HUDEP-2 (cell line): ENCODE results near the gene VANGL1.

Experiments
- DNase-seq, 76 experiments: peaks; one replicate each; lab custom pipeline; 2025; ENCODE audit not compliant: unreplicated experiment in 76 of 76; lab: John Stamatoyannopoulos, UW

The VANGL1 gene

DNA sequence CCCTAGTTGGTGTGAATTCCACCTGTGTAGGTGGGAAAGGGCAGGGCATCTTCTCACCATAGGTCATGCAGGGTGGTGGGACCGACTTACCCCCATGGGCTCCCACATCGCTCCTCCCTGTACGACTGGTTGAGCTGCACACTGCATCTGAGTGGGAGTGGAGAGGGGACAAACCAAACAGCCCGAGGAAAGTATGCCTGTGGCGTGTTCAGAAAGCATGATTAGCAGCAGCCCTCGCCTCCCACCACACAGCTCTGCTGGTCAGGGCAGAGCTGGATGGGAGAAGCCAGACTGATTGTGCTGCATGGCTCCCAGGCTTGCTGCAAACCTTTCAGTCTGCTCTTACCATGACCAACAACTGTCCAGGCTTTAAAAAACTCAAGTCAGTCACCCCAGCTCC lies 24.4 kb downstream of the VANGL1 start:
- DNase-seq = no peak

GRCh38 chr1:115666702-115667101 lies 24.9 kb downstream of the VANGL1 start:
- no peak for DNase-seq

- no peak for DNase-seq
These were observed 26.8 kb downstream of the VANGL1 start for GRCh38 chr1:115668579-115668978.

DNA sequence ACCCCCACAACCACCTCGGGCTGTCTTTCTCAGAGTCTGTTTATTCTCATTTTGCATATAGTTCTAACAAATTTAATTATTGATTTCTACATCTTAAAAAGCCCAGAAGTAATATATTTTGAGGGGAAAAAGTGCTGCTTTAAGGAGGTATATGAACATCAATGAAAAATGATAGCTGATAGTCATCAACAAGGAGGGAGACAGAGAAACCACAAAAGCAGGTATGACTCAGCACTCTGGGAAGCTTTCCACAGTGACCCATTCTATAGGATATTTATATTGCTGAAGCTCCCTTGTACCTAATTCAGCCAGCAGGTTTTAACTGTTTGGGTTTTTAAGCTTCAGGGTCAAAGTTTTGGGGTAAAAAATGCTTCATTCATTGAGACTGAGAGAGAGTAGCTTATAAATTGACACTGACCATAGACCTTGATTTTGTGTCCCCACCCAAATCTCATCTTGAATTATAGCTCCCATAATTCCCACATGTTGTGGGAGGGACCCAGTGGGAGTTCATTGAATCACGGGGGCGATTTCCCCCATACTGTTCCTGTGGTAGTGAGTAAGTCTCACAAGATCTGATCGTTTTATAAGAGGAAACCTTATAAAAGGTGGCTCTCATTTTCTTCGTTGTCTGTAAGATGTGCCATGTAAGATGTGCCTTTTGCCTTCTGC lies 27.4 kb downstream of the VANGL1 start:
- peak in 7 of 76 experiments; percentile 5 to 24 (median 12) for DNase-seq

- DNase-seq = no peak
These were observed 28.1 kb downstream of the VANGL1 start for GRCh38 chr1:115669886-115670285.

DNA sequence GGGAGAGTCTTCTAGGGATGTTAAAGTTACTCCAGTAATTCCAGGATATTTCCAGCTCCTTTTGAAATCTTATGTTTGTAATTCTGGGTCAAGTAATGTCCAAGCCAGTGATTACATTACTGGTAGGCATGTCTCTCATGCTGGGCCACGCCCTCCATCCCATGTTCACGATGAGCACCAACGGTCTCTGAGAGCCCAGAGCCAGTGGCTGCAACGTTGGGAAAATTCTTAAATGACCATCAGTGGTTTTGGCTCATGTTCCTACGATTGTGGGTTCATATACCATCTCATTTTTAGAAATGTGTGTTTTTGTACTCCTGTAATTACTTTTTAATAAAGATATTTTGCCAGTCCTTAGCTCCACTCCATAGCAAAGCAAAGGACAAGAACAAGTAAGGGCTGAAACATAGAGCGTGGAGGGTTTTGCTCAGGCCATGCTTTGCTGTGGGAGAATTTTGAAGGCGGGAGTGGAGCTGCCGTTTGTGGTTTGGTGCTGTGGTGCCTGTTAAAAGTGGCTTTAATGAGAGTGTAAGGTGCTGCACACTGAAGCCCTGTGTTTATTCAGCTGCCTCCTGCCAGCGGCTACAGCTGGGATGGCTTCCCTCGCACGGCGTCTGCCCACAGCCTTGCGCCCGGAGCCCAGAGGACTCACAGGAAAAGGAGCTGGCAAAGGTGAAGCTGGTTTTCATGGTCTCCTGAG lies 28.9 kb downstream of the VANGL1 start:
- no peak for DNase-seq

DNA sequence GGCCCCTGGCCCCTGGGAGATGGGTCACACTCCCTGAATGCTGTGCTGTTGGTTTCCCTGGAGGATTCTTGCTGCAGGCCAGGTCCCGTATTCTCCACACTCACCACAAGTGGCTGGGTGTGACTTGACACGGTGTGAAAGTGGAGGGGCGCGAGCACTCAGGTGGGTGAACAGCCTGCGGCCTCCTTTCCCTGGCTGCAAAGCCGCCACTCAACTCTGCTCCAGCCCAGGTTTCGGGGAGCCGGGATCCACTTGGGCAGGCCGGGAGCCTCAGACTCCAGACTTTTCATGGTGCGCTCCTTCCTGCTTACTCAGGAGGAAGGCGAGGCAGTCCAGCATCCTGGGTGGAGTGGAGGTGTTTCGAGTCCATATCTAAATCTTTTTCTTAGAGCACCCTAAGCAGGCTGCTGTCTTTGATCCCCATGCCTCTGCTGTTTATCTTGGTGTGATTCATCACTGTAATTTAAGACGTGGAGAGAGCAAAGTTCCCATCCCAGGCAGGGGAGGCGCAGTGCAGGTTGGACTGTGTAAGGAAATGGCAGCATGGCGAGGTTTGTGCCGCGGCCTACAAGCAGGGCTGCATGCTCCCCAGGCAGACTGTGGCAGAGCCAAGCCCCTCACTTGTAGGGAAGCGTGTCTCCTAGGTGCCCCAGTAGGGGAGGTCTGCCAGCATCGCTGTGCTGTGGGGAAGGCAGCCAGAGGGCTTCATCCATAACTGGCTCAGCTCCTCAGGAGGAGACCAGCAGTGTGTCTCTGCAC lies 29.6 kb downstream of the VANGL1 start:
- no peak for DNase-seq

DNA sequence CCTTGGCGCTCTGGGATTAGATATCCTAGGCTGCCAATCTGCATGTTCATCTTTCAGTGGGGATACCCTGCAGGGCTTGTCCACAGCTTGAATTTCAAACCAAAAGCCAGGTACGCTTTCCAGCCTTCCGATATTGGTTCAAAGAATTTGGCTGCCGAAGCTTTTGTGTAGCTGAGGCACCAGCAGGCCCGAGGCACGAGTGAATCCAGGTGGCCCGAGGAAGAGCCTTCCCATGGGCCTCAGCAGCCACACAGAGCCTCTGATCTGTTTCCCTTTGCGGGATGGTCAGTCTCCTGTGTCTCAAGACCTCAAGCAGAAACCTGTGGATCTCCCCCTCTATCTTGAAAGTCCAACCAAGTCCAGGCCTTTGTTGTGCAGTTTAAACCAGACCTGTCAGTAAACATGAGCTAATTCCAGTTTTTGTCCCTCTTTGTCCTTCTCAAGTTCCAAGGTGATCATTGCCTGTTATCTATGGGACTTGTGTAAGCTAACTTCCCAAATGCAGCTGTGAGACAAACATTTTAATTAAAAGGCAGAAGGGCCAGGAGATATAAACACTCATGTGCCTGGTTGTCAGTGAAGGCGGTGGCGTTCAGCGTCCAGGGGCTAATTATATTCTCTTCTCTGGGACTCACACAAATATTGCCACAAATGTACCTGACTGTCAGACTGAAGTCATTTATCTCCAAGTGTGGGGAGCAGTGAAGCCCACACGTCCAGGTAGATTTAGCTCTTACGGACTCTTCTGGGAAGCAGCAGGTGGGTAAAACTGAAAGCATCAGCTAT lies 30.6 kb downstream of the VANGL1 start:
- no peak for DNase-seq

DNA sequence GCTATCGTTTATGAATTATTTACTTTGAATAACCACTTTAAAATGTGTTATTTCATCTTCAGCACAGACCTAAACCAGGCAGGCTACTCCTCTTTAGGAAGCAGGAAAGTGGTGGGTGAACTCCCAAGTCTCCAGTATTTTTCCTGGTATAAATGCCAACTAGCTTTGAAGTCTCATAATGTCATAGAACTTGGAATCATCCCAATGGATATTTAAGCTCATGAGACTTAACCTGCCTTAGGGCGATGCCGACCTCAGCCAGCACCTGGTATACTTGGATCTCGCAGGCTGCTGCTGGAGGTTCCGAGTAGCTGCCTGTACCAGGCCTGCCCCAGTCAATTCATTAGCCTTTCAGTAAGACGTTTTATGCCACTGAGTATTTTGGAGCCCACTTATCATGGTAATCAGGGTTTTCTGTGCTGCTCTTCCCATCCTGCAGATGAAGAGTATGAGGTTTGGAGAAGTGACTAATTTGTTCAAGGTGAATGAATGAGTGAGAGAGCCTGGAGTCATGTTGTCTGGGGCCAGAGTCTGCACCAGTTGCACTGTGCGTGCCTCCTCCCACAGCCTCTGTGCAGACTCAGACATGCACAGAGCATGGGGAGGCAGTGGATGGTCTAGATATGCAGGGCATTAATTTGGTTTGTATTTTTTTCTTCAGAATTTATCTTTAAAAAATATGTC lies 34.9 kb downstream of the VANGL1 start:
- DNase-seq = no peak

- DNase-seq = no peak
These were observed 35.4 kb downstream of the VANGL1 start for GRCh38 chr1:115677182-115677555.

DNA sequence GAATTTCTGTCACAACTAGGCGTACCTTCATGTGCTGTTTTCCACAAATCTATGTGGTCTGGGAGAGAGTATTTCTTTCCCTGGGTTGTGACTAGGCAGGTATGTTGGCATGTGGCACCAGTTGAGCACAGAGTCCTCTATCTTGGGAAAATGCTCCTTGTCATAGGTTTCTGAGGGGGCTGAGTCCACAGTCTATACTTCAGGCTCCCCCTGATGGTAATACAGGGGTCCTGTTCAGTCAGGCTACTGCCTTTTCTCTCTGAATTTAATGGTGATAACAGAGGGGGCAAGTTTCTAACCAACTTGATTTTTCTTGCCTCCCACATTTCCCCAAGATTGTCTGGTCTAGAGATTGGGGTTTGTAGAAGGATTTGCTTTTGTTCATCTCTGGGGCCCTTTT lies 35.8 kb downstream of the VANGL1 start:
- peak in 1 of 76 experiments; percentile 1 for DNase-seq

GRCh38 chr1:115678141-115678540 lies 36.4 kb downstream of the VANGL1 start:
- no peak for DNase-seq

- DNase-seq = peak in 6 of 76 experiments; percentile 5 to 34 (median 18)
These were observed 37.4 kb downstream of the VANGL1 start for GRCh38 chr1:115679141-115679611.

DNA sequence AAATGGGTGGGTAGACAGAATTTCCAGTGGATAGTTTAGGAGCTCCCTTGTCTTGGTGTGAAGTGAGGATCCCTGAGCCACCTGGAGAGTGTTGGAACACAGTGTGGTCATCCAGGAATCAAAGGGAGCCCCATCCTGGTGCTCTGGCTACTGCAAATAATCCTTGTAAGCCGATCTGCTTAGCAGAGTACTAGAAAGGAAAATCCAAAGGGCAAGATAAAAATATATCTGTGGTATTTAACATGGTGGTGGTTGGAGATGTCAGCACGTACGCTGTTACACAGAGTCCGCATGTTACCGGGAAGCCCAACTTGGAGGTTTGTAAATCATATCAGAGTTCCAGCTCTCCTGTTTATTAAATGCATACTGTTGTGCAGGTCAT lies 39.0 kb downstream of the VANGL1 start:
- no peak for DNase-seq

DNA sequence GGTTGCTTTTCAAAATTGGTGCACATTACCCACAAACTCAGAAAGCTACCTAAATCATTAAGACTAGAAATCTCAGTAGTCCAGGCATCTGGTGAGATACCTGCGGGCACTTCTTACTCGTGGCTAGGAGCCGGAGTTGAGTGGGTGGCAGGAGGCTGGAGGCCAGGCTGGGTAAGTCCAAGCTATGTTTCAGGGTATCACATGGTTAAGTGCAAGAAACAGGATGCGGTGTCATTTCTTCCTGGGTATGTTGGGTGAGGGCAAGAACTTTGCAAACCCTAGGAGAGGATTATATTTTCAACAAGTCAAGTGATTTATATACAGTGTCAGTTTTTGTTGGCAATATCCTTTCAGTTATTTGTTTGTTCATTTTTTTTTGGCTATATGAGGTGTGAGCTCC lies 41.0 kb downstream of the VANGL1 start:
- no peak for DNase-seq

DNA sequence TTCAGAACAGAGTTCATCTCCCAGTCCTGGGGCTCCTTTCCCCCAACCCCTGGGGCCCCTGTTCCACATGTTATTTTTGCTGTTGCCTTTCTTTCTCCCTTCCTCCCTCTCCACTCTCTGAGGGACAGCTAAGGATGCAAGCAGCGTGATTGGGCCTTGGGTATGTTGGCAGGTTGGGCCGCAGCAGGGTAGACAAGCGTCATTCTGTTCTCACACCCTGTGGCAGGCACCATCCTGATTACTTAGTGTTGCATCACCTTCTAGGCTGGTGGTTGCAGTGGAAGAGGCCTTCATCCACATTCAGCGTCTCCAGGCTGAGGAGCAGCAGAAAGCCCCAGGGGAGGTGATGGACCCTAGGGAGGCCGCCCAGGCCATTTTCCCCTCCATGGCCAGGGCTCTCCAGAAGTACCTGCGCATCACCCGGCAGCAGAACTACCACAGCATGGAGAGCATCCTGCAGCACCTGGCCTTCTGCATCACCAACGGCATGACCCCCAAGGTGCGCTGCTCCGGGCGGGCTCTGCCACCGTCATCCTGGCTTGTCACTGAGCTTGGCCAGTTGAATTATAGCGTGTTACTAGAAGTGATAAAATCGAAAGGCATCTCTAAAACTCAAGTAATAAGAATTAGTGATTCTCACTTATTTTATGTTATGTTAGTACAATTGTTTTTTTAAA lies 43.4 kb downstream of the VANGL1 start:
- DNase-seq = no peak

DNA sequence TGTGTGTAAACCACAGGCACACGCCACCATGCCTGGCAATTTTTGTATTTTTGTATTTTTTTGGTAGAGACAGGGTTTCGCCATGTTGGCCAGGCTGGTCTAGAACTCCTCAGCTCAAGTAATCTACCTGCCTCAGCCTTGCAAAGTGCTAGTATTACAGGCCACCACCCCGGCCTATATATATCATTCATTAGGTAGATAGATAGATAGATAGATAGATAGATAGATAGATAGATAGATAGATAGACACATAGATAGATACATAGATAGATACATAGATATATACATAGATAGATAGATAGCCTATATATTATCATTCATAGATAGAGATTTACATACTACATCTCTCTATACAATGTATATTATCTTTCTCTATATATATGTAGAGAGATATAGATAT lies 46.0 kb downstream of the VANGL1 start:
- DNase-seq = no peak

DNA sequence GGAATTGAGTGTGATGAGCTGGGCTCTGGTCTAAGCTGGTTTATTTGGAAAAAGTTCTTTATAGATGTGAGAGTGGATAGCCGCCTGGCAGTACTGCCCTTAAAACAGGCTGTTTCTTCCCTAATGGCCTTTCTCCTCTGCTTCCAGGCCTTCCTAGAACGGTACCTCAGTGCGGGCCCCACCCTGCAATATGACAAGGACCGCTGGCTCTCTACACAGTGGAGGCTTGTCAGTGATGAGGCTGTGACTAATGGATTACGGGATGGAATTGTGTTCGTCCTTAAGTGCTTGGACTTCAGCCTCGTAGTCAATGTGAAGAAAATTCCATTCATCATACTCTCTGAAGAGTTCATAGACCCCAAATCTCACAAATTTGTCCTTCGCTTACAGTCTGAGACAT lies 49.2 kb downstream of the VANGL1 start:
- DNase-seq = no peak

GRCh38 chr1:115692224-115692623 lies 50.5 kb downstream of the VANGL1 start:
- no peak for DNase-seq

- DNase-seq = no peak
These were observed 53.0 kb downstream of the VANGL1 start for GRCh38 chr1:115694805-115695204.
